ENCODE data around the gene FRMD6.

FRMD6 gene

GRCh38 chr14:51651388-51652167, at the start of gene FRMD6:
FRMD6 (plus strand) TSS chr14:51651910; CDS start chr14:51689837, 37,927 bp downstream.
- Mint-ChIP-seq H3K4me3 (peak within 1 kb of the TSS; percentile 80), H3K9me3 (no peaks in the 10 kb centered on the region)

GRCh38 chr14:51602310-51602709, 49.4 kb upstream of the FRMD6 start:
- Mint-ChIP-seq H3K4me3 (no peak overlapping the region), H3K27ac (no peak overlapping the region), H3K36me3 (no peaks in the 10 kb centered on the region), H3K4me1 (no peaks in the 10 kb centered on the region), H3K27me3 (peaks cover 5% of the 10 kb centered on the region), H3K9me3 (no peaks in the 10 kb centered on the region)

More at GRCh38 chr14:51651388-51652167, at the start of gene FRMD6:
- H3K27me3 Mint-ChIP-seq, result peaks cover 7% of the 10 kb centered on the region
- H3K4me1 Mint-ChIP-seq, result peaks cover 15% of the 10 kb centered on the region
- H3K27ac Mint-ChIP-seq, result peak within 1 kb of the TSS; percentile 62
- H3K36me3 Mint-ChIP-seq, result no peaks in the 10 kb centered on the region

- H3K4me1 Mint-ChIP-seq, result no peaks in the 10 kb centered on the region
- H3K36me3 Mint-ChIP-seq, result no peaks in the 10 kb centered on the region
- no peak overlapping the region for H3K27ac Mint-ChIP-seq
- H3K4me3 Mint-ChIP-seq, result no peak overlapping the region
- peaks cover 4% of the 10 kb centered on the region for H3K27me3 Mint-ChIP-seq
- no peaks in the 10 kb centered on the region for H3K9me3 Mint-ChIP-seq
Observed at GRCh38 chr14:51603495-51603894, 48.2 kb upstream of the FRMD6 start.

GRCh38 chr14:51604073-51604472, 47.6 kb upstream of the FRMD6 start:
- Mint-ChIP-seq H3K4me3 (no peak overlapping the region), H3K36me3 (no peaks in the 10 kb centered on the region), H3K27me3 (peaks cover 3% of the 10 kb centered on the region), H3K9me3 (no peaks in the 10 kb centered on the region), H3K27ac (no peak overlapping the region), H3K4me1 (no peaks in the 10 kb centered on the region)

DNA sequence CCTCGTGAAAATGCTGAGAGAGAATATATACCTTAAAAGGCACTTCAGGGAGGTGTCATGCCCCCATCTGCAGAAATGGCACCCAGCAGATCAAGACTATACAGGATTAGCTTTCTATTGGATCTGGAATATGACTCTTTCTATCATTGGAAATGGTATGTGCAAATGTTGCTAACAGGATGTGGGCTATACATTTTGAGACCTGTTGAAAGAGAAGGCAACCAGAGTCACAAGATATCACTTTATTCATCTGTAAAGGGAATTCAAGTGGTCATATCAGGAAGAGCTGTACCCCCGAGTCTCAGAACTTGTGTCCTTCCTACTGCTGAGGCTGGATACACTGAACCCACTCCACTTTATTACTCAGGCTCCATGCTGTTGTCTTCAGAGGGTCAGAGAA, 46.1 kb upstream of the FRMD6 start:
- no peak overlapping the region for H3K4me3 Mint-ChIP-seq
- no peaks in the 10 kb centered on the region for H3K9me3 Mint-ChIP-seq
- H3K27ac Mint-ChIP-seq, result no peak overlapping the region
- no peaks in the 10 kb centered on the region for H3K4me1 Mint-ChIP-seq
- H3K36me3 Mint-ChIP-seq, result no peaks in the 10 kb centered on the region
- peaks cover 3% of the 10 kb centered on the region for H3K27me3 Mint-ChIP-seq

GRCh38 chr14:51607711-51608110, 44.0 kb upstream of the FRMD6 start:
- no peaks in the 10 kb centered on the region for H3K36me3 Mint-ChIP-seq
- peaks cover 3% of the 10 kb centered on the region for H3K27me3 Mint-ChIP-seq
- H3K4me1 Mint-ChIP-seq, result no peaks in the 10 kb centered on the region
- no peaks in the 10 kb centered on the region for H3K9me3 Mint-ChIP-seq
- no peak overlapping the region for H3K4me3 Mint-ChIP-seq
- H3K27ac Mint-ChIP-seq, result no peak overlapping the region

GRCh38 chr14:51609251-51609954, 42.3 kb upstream of the FRMD6 start:
- peaks cover 2% of the 10 kb centered on the region for H3K27me3 Mint-ChIP-seq
- no peaks in the 10 kb centered on the region for H3K4me1 Mint-ChIP-seq
- H3K27ac Mint-ChIP-seq, result no peak overlapping the region
- no peak overlapping the region for H3K4me3 Mint-ChIP-seq
- no peaks in the 10 kb centered on the region for H3K9me3 Mint-ChIP-seq
- H3K36me3 Mint-ChIP-seq, result no peaks in the 10 kb centered on the region

GRCh38 chr14:51609955-51610283, 41.8 kb upstream of the FRMD6 start:
- no peak overlapping the region for H3K27ac Mint-ChIP-seq
- H3K27me3 Mint-ChIP-seq, result peaks cover 2% of the 10 kb centered on the region
- H3K4me3 Mint-ChIP-seq, result no peak overlapping the region
- no peaks in the 10 kb centered on the region for H3K9me3 Mint-ChIP-seq
- no peaks in the 10 kb centered on the region for H3K4me1 Mint-ChIP-seq
- H3K36me3 Mint-ChIP-seq, result no peaks in the 10 kb centered on the region

GRCh38 chr14:51610771-51611170, 40.9 kb upstream of the FRMD6 start:
- no peaks in the 10 kb centered on the region for H3K36me3 Mint-ChIP-seq
- no peaks in the 10 kb centered on the region for H3K9me3 Mint-ChIP-seq
- H3K27ac Mint-ChIP-seq, result no peak overlapping the region
- peaks cover 2% of the 10 kb centered on the region for H3K27me3 Mint-ChIP-seq
- H3K4me3 Mint-ChIP-seq, result no peak overlapping the region
- no peaks in the 10 kb centered on the region for H3K4me1 Mint-ChIP-seq

GRCh38 chr14:51612449-51612848, 39.3 kb upstream of the FRMD6 start:
- H3K4me1 Mint-ChIP-seq, result no peaks in the 10 kb centered on the region
- no peaks in the 10 kb centered on the region for H3K9me3 Mint-ChIP-seq
- no peak overlapping the region for H3K27ac Mint-ChIP-seq
- no peak overlapping the region for H3K4me3 Mint-ChIP-seq
- no peaks in the 10 kb centered on the region for H3K36me3 Mint-ChIP-seq
- H3K27me3 Mint-ChIP-seq, result no peaks in the 10 kb centered on the region

DNA sequence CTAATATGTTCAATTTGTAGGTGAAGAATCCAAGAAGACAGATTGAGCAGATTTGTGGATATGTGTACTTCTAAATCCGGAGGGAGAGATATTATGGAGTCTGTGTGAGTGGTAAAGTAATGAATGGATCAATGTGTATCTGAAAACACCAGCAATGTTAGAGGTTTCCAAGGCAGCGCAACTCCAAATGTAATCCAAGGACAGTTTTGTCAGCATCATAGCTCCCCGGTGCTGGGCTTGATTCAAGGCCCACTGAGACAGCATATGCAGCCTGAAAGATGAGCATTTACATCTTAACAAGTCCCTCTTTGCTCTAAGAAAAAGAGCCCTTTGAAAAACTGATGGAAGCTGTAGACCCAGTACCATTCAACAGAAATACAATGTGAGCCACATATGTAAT, 38.3 kb upstream of the FRMD6 start:
- Mint-ChIP-seq H3K27ac (no peak overlapping the region), H3K27me3 (no peaks in the 10 kb centered on the region), H3K4me3 (no peak overlapping the region), H3K9me3 (no peaks in the 10 kb centered on the region), H3K4me1 (no peaks in the 10 kb centered on the region), H3K36me3 (no peaks in the 10 kb centered on the region)

DNA sequence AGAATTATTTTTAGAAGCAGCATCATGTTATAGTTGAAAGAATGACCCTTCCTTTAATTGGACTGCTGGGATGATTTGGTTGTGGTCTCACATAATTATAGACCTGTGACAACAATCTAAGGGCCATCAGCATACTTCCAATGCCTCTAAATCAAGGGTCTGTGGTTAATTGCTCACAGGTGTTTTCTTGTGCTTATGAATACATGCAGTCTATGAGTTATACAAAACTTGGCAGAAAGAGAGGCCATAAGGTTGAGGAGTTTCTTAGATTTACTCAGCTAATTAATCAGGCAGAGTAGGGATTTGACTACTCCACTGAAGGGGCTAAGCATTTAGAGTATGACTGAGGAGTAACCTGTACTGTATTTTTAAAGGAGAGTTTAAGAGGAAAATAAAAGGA, 37.0 kb upstream of the FRMD6 start:
- Mint-ChIP-seq H3K36me3 (no peaks in the 10 kb centered on the region), H3K4me3 (no peak overlapping the region), H3K4me1 (no peaks in the 10 kb centered on the region), H3K9me3 (no peaks in the 10 kb centered on the region), H3K27ac (no peak overlapping the region), H3K27me3 (no peaks in the 10 kb centered on the region)

GRCh38 chr14:51616256-51616655, 35.5 kb upstream of the FRMD6 start:
- H3K27ac Mint-ChIP-seq, result no peak overlapping the region
- H3K4me1 Mint-ChIP-seq, result no peaks in the 10 kb centered on the region
- no peak overlapping the region for H3K4me3 Mint-ChIP-seq
- H3K27me3 Mint-ChIP-seq, result no peaks in the 10 kb centered on the region
- H3K36me3 Mint-ChIP-seq, result no peaks in the 10 kb centered on the region
- no peaks in the 10 kb centered on the region for H3K9me3 Mint-ChIP-seq

DNA sequence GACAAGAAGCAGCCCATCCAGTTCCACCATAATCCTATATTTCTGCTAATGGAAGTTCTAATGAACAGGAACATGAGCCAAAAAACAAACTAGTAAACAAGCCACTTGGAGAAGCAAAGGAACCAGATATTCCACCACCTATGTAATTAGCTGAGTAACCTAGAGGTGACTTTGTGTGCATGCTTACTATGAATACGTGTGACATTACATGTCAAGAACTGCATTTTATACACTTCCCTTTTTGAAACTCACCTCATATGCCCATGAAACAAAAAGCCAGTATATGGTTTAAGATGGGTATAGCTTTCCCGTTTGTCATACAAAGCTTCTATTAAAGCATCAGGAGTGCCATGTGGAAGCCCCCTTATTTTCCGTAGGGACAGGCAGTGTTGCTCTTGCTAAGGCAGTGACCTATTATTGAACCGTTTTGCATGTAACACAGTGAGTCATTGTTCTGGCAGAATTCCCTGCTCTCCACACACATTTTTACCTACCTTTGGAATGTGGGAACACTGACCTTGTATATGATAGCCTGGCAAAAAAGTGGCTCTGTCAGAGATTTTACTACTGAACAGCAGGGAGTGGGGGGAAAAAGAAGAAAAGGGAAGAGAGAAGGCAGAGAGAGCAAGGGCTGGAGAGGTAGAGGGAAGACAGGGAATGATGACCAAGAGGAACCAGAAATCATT, 34.8 kb upstream of the FRMD6 start:
- Mint-ChIP-seq H3K27ac (no peak overlapping the region), H3K4me1 (no peaks in the 10 kb centered on the region), H3K4me3 (no peak overlapping the region), H3K36me3 (no peaks in the 10 kb centered on the region), H3K27me3 (no peaks in the 10 kb centered on the region), H3K9me3 (no peaks in the 10 kb centered on the region)

GRCh38 chr14:51619561-51619960, 32.1 kb upstream of the FRMD6 start:
- H3K4me1 Mint-ChIP-seq, result no peaks in the 10 kb centered on the region
- H3K36me3 Mint-ChIP-seq, result no peaks in the 10 kb centered on the region
- H3K4me3 Mint-ChIP-seq, result no peak overlapping the region
- H3K9me3 Mint-ChIP-seq, result no peaks in the 10 kb centered on the region
- no peaks in the 10 kb centered on the region for H3K27me3 Mint-ChIP-seq
- H3K27ac Mint-ChIP-seq, result no peak overlapping the region

DNA sequence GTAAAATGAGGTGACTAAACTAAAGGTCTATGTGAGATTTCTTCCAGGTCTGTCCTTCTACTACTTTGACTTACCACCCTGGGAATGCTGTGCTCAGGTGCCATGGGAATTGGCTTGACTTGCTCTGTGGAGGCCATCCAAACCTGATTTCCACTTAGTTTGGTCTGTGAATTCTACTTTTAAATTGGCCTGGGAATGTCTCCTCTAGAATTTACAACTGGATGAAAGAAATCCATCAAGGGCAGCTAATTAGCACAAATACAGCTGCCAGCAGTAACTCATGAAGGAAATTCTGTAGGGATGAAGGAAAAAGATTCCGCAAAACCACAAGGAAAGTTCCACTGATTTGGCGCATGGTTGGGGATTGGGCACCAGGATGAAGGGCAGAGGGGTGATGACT, 31.7 kb upstream of the FRMD6 start:
- H3K4me3 Mint-ChIP-seq, result no peak overlapping the region
- no peaks in the 10 kb centered on the region for H3K27me3 Mint-ChIP-seq
- H3K9me3 Mint-ChIP-seq, result no peaks in the 10 kb centered on the region
- no peaks in the 10 kb centered on the region for H3K36me3 Mint-ChIP-seq
- no peak overlapping the region for H3K27ac Mint-ChIP-seq
- no peaks in the 10 kb centered on the region for H3K4me1 Mint-ChIP-seq
